OCI-LY1 (cell line): ENCODE results near the gene PRLR.

ENCODE experiments used
- H2AFZ ChIP-seq: fragments of 200-600 bp; sonication (generic), shearing (Covaris generic); 2 replicates; pipeline ENCODE4 v1.6.0; 2014; ENCODE audit warnings: antibody characterized with exemption, mild to moderate bottlenecking, low read length
- H3F3A ChIP-seq: fragments of 200-600 bp; sonication (generic), shearing (Covaris generic); 2 replicates; pipeline ENCODE4 v1.6.0; 2014; ENCODE audit warnings: mild to moderate bottlenecking, antibody characterized with exemption, low read length, moderate library complexity; ENCODE audit not compliant: insufficient read depth
- H3K27ac ChIP-seq: fragments of 200-600 bp; sonication (generic); 2 replicates; pipeline ENCODE4 v1.5.1; 2014; ENCODE audit warnings: low read length, mixed run types, mild to moderate bottlenecking, low read depth; ENCODE audit not compliant: poor library complexity, severe bottlenecking
- H3K27me3 ChIP-seq: fragments of 200-600 bp; sonication (generic); 2 replicates; pipeline ENCODE4 v1.6.0; 2014; ENCODE audit warnings: antibody characterized with exemption, mild to moderate bottlenecking, low read length, moderate library complexity; ENCODE audit not compliant: insufficient read depth
- H3K36me3 ChIP-seq: fragments of 200-600 bp; sonication (generic); 2 replicates; pipeline ENCODE4 v1.6.1; 2014; ENCODE audit warnings: mild to moderate bottlenecking, antibody characterized with exemption, low read length, moderate library complexity, mixed read lengths; ENCODE audit not compliant: insufficient read depth
- H3K4me1 ChIP-seq: fragments of 200-600 bp; sonication (generic); 2 replicates; pipeline ENCODE4 v1.5.1; 2014; ENCODE audit warnings: mild to moderate bottlenecking, low read length, moderate library complexity; ENCODE audit not compliant: insufficient read depth, severe bottlenecking
- H3K4me2 ChIP-seq: fragments of 200-600 bp; sonication (generic), shearing (Covaris generic); 2 replicates; pipeline ENCODE4 v1.6.1; 2014; ENCODE audit warnings: low read length
- H3K4me3 ChIP-seq: fragments of 200-600 bp; sonication (generic); 2 replicates; pipeline ENCODE4 v1.5.1; 2014; ENCODE audit warnings: low read length, low read depth, mild to moderate bottlenecking, mixed read lengths; ENCODE audit not compliant: poor library complexity, severe bottlenecking
- H3K79me2 ChIP-seq: fragments of 200-600 bp; shearing (Covaris generic); 2 replicates; pipeline ENCODE4 v1.6.1; 2016; ENCODE audit warnings: mixed run types, low read length, mixed read lengths; ENCODE audit not compliant: insufficient read depth
- H3K9ac ChIP-seq: fragments of 200-600 bp; sonication (generic), shearing (Covaris generic); 2 replicates; pipeline ENCODE4 v1.6.1; 2014; ENCODE audit warnings: mild to moderate bottlenecking, low read length, mixed read lengths
- H3K9me2 ChIP-seq: fragments of 200-600 bp; sonication (generic), shearing (Covaris generic); 2 replicates; pipeline ENCODE4 v1.6.1; 2014; ENCODE audit warnings: low read depth, mild to moderate bottlenecking, low read length, mixed read lengths
- H3K9me3 ChIP-seq: fragments of 200-600 bp; shearing (Covaris generic); 2 replicates; pipeline ENCODE4 v1.6.1; 2014; ENCODE audit warnings: low read length, mixed read lengths
- H4K20me1 ChIP-seq: fragments of 200-600 bp; sonication (generic), shearing (Covaris generic); 2 replicates; pipeline ENCODE4 v1.6.0; 2016; ENCODE audit warnings: mild to moderate bottlenecking, low read length; ENCODE audit not compliant: insufficient read depth
- CTCF ChIP-seq: fragments of 200-600 bp; sonication (generic), shearing (Covaris generic); IDR thresholded peaks from 2 replicates; pipeline ENCODE4 v1.5.1; 2017; ENCODE audit warnings: mild to moderate bottlenecking, antibody characterized with exemption, low read length, moderate library complexity, mixed read lengths
- EZH2 ChIP-seq: fragments of 200-600 bp; sonication (generic), shearing (Covaris generic); IDR thresholded peaks from 2 replicates; pipeline ENCODE4 v1.8.0; 2017; ENCODE audit warnings: borderline replicate concordance, mixed run types, mild to moderate bottlenecking, antibody characterized with exemption, low read length, moderate library complexity, mixed read lengths

The PRLR gene

GRCh38 chr5:35133186-35133585, 97.1 kb downstream of the PRLR start:
- Histone ChIP-seq H3F3A (no peaks in the 10 kb centered on the region), H3K9me3 (no peaks in the 10 kb centered on the region), H3K79me2 (no peaks in the 10 kb centered on the region), H3K4me3 (no peak overlapping the region), H2AFZ (no peak overlapping the region), H3K4me1 (no peaks in the 10 kb centered on the region), H3K9me2 (no peaks in the 10 kb centered on the region), H4K20me1 (no peaks in the 10 kb centered on the region), H3K4me2 (no peak overlapping the region), H3K9ac (no peak overlapping the region), H3K36me3 (no peaks in the 10 kb centered on the region), H3K27me3 (no peaks in the 10 kb centered on the region), H3K27ac (no peak overlapping the region)
- TF ChIP-seq EZH2 (no peak), CTCF (no peak)

GRCh38 chr5:35131723-35132122, 98.6 kb downstream of the PRLR start:
- H3K4me3 ChIP-seq = no peak overlapping the region
- no peaks in the 10 kb centered on the region for H3F3A ChIP-seq
- H4K20me1 ChIP-seq = no peaks in the 10 kb centered on the region
- no peak overlapping the region for H3K9ac ChIP-seq
- no peaks in the 10 kb centered on the region for H3K9me2 ChIP-seq
- no peaks in the 10 kb centered on the region for H3K36me3 ChIP-seq
- H3K9me3 ChIP-seq = no peaks in the 10 kb centered on the region
- TF ChIP-seq CTCF (no peak), EZH2 (no peak)
- H2AFZ ChIP-seq = no peak overlapping the region
- no peak overlapping the region for H3K27ac ChIP-seq
- no peaks in the 10 kb centered on the region for H3K27me3 ChIP-seq
- H3K4me2 ChIP-seq = no peak overlapping the region
- no peaks in the 10 kb centered on the region for H3K4me1 ChIP-seq
- H3K79me2 ChIP-seq = no peaks in the 10 kb centered on the region

GRCh38 chr5:35129921-35130485, 100.3 kb downstream of the PRLR start:
- Histone ChIP-seq H3K4me3 (no peak overlapping the region), H3K4me1 (no peaks in the 10 kb centered on the region), H2AFZ (no peak overlapping the region), H3K4me2 (no peak overlapping the region), H3K36me3 (no peaks in the 10 kb centered on the region), H3K79me2 (no peaks in the 10 kb centered on the region), H3K27me3 (no peaks in the 10 kb centered on the region), H3K9ac (no peak overlapping the region), H3F3A (no peaks in the 10 kb centered on the region), H3K9me2 (no peaks in the 10 kb centered on the region), H4K20me1 (no peaks in the 10 kb centered on the region), H3K9me3 (no peaks in the 10 kb centered on the region), H3K27ac (no peak overlapping the region)
- TF ChIP-seq CTCF (no peak), EZH2 (no peak)
